Measurements from ENCODE around the gene NR3C2. TPM values are rescaled to one million over a fixed set of nuclear protein-coding genes. Genes with fewer than 3 reads are reported as not detected.
"Not testable (repeated sequence)": the region's sequence is repeated elsewhere in the genome, so short reads cannot be mapped to it uniquely, and the experiment has no call there.

The NR3C2 gene
- total RNA-seq, 1 donor from 2014 or later = 0.14 TPM

GRCh38 chr4:148216321-148216720 is 225.9 kb downstream of the NR3C2 start:
- H3K4me1 Mint-ChIP-seq = peaks cover 13% of the 10 kb centered on the region
- no peaks in the 10 kb centered on the region for H3K27me3 Mint-ChIP-seq
- H3K36me3 Mint-ChIP-seq (ENCODE audit: low read depth) = no peaks in the 10 kb centered on the region
- peak overlapping the region; percentile 77 for H3K4me3 Mint-ChIP-seq
- no peak for DNase-seq
- H3K9me3 Mint-ChIP-seq = peaks cover 4% of the 10 kb centered on the region
- intact Hi-C loops (cut with micrococcal nuclease) = no loop called here
- H3K27ac Mint-ChIP-seq = no peak overlapping the region

GRCh38 chr4:148215202-148215601 is 227.0 kb downstream of the NR3C2 start:
- intact Hi-C loops (cut with micrococcal nuclease) = no loop called here
- Mint-ChIP-seq H3K27ac (no peak overlapping the region), H3K4me1 (peaks cover 13% of the 10 kb centered on the region)

GRCh38 chr4:148214529-148215166 is 227.6 kb downstream of the NR3C2 start:
- Mint-ChIP-seq H3K4me3 (no peak overlapping the region), H3K27me3 (no peaks in the 10 kb centered on the region), H3K36me3 (ENCODE audit: low read depth) (no peaks in the 10 kb centered on the region), H3K4me1 (peaks cover 13% of the 10 kb centered on the region), H3K27ac (no peak overlapping the region), H3K9me3 (peaks cover 4% of the 10 kb centered on the region)
- intact Hi-C loops (cut with micrococcal nuclease) = no loop called here
- DNase-seq = no peak

More at GRCh38 chr4:148215202-148215601, 227.0 kb downstream of the NR3C2 start:
- peaks cover 4% of the 10 kb centered on the region for H3K9me3 Mint-ChIP-seq
- no peak overlapping the region for H3K4me3 Mint-ChIP-seq
- no peak for DNase-seq
- H3K36me3 Mint-ChIP-seq (ENCODE audit: low read depth) = no peaks in the 10 kb centered on the region
- no peaks in the 10 kb centered on the region for H3K27me3 Mint-ChIP-seq

- intact Hi-C loops (cut with micrococcal nuclease) = no loop called here
- Mint-ChIP-seq H3K27me3 (no peaks in the 10 kb centered on the region), H3K4me1 (peaks cover 1% of the 10 kb centered on the region), H3K27ac (no peak overlapping the region), H3K4me3 (no peak overlapping the region), H3K36me3 (ENCODE audit: low read depth) (no peaks in the 10 kb centered on the region), H3K9me3 (peaks cover 4% of the 10 kb centered on the region)
- DNase-seq = no peak
Observed at GRCh38 chr4:148211533-148211932, 230.7 kb downstream of the NR3C2 start.

GRCh38 chr4:148210661-148211060 is 231.6 kb downstream of the NR3C2 start:
- no peaks in the 10 kb centered on the region for H3K4me1 Mint-ChIP-seq
- intact Hi-C loops (cut with micrococcal nuclease) = no loop called here
- no peak overlapping the region for H3K27ac Mint-ChIP-seq
- no peak for DNase-seq
- peaks cover 4% of the 10 kb centered on the region for H3K9me3 Mint-ChIP-seq
- H3K36me3 Mint-ChIP-seq (ENCODE audit: low read depth) = no peaks in the 10 kb centered on the region
- H3K4me3 Mint-ChIP-seq = no peak overlapping the region
- no peaks in the 10 kb centered on the region for H3K27me3 Mint-ChIP-seq

GRCh38 chr4:148207068-148207467 is 235.1 kb downstream of the NR3C2 start:
- no peaks in the 10 kb centered on the region for H3K4me1 Mint-ChIP-seq
- H3K27ac Mint-ChIP-seq = no peak overlapping the region
- no peak for DNase-seq
- no peaks in the 10 kb centered on the region for H3K9me3 Mint-ChIP-seq
- no peaks in the 10 kb centered on the region for H3K27me3 Mint-ChIP-seq
- H3K4me3 Mint-ChIP-seq = no peak overlapping the region
- no peaks in the 10 kb centered on the region for H3K36me3 Mint-ChIP-seq (ENCODE audit: low read depth)
- intact Hi-C loops (cut with micrococcal nuclease) = no loop called here

GRCh38 chr4:148205476-148205875 is 236.7 kb downstream of the NR3C2 start:
- H3K9me3 Mint-ChIP-seq = no peaks in the 10 kb centered on the region
- H3K4me1 Mint-ChIP-seq = no peaks in the 10 kb centered on the region
- no peaks in the 10 kb centered on the region for H3K36me3 Mint-ChIP-seq (ENCODE audit: low read depth)
- DNase-seq = no peak
- intact Hi-C loops (cut with micrococcal nuclease) = no loop called here
- H3K27ac Mint-ChIP-seq = no peak overlapping the region
- no peak overlapping the region for H3K4me3 Mint-ChIP-seq
- no peaks in the 10 kb centered on the region for H3K27me3 Mint-ChIP-seq

GRCh38 chr4:148204892-148205291 is 237.3 kb downstream of the NR3C2 start:
- Mint-ChIP-seq H3K27me3 (no peaks in the 10 kb centered on the region), H3K27ac (no peak overlapping the region), H3K36me3 (ENCODE audit: low read depth) (no peaks in the 10 kb centered on the region), H3K4me3 (no peak overlapping the region), H3K4me1 (no peaks in the 10 kb centered on the region), H3K9me3 (no peaks in the 10 kb centered on the region)
- intact Hi-C loops (cut with micrococcal nuclease) = no loop called here
- no peak for DNase-seq

GRCh38 chr4:148204171-148204570 is 238.0 kb downstream of the NR3C2 start:
- intact Hi-C loops (cut with micrococcal nuclease) = no loop called here
- Mint-ChIP-seq H3K27me3 (no peaks in the 10 kb centered on the region), H3K36me3 (ENCODE audit: low read depth) (no peaks in the 10 kb centered on the region), H3K27ac (no peak overlapping the region), H3K9me3 (no peaks in the 10 kb centered on the region), H3K4me3 (no peak overlapping the region), H3K4me1 (no peaks in the 10 kb centered on the region)
- DNase-seq = no peak

GRCh38 chr4:148203056-148203898 is 238.9 kb downstream of the NR3C2 start:
- Mint-ChIP-seq H3K4me3 (no peak overlapping the region), H3K9me3 (no peaks in the 10 kb centered on the region), H3K27ac (no peak overlapping the region), H3K4me1 (no peaks in the 10 kb centered on the region), H3K36me3 (ENCODE audit: low read depth) (no peaks in the 10 kb centered on the region), H3K27me3 (no peaks in the 10 kb centered on the region)
- intact Hi-C loops (cut with micrococcal nuclease) = no loop called here
- no peak for DNase-seq

- intact Hi-C loops (cut with micrococcal nuclease) = no loop called here
- no peaks in the 10 kb centered on the region for H3K36me3 Mint-ChIP-seq (ENCODE audit: low read depth)
- no peaks in the 10 kb centered on the region for H3K27me3 Mint-ChIP-seq
- H3K4me3 Mint-ChIP-seq = no peak overlapping the region
- H3K9me3 Mint-ChIP-seq = no peaks in the 10 kb centered on the region
- no peaks in the 10 kb centered on the region for H3K4me1 Mint-ChIP-seq
- DNase-seq = no peak
- no peak overlapping the region for H3K27ac Mint-ChIP-seq
Observed at GRCh38 chr4:148200960-148201359, 241.3 kb downstream of the NR3C2 start.

GRCh38 chr4:148196164-148196563 is 246.1 kb downstream of the NR3C2 start:
- Mint-ChIP-seq H3K27ac (no peak overlapping the region), H3K27me3 (no peaks in the 10 kb centered on the region), H3K36me3 (ENCODE audit: low read depth) (no peaks in the 10 kb centered on the region), H3K4me1 (no peaks in the 10 kb centered on the region), H3K4me3 (no peak overlapping the region), H3K9me3 (no peaks in the 10 kb centered on the region)
- intact Hi-C loops (cut with micrococcal nuclease) = no loop called here
- DNase-seq = no peak

- H3K9me3 Mint-ChIP-seq = peaks cover 9% of the 10 kb centered on the region
- intact Hi-C loops (cut with micrococcal nuclease) = no loop called here
- no peaks in the 10 kb centered on the region for H3K4me1 Mint-ChIP-seq
- no peaks in the 10 kb centered on the region for H3K27me3 Mint-ChIP-seq
- no peaks in the 10 kb centered on the region for H3K36me3 Mint-ChIP-seq (ENCODE audit: low read depth)
- no peak overlapping the region for H3K4me3 Mint-ChIP-seq
- no peak overlapping the region for H3K27ac Mint-ChIP-seq
- DNase-seq = no peak
Observed at GRCh38 chr4:148192526-148192925, 249.7 kb downstream of the NR3C2 start.

GRCh38 chr4:148187454-148188222 is 254.6 kb downstream of the NR3C2 start:
- not testable (repeated sequence) for H3K27me3 Mint-ChIP-seq

More at GRCh38 chr4:148187454-148188222, 254.6 kb downstream of the NR3C2 start:
- H3K27ac Mint-ChIP-seq; H3K4me1 Mint-ChIP-seq; H3K36me3 Mint-ChIP-seq (ENCODE audit: low read depth); intact Hi-C loops (cut with micrococcal nuclease); DNase-seq; H3K9me3 Mint-ChIP-seq; H3K4me3 Mint-ChIP-seq: not testable (repeated sequence)
